Neuronal stem cell (in vitro differentiated cells): Measurements from ENCODE around the gene RNLS.

Experiments
- DNase-seq: peaks from one replicate; pipeline ENCODE4 v3.0.0-alpha.2; 2013; ENCODE audit warnings: low spot score
- H2AFZ ChIP-seq: one replicate; pipeline ENCODE4 v1.6.1; 2013; ENCODE audit warnings: mild to moderate bottlenecking, low read length, inconsistent platforms
- H2AK5ac ChIP-seq: 2 replicates; pipeline ENCODE4 v1.6.1; 2013; ENCODE audit warnings: low read depth, mild to moderate bottlenecking, inconsistent platforms, low read length, moderate library complexity, mixed read lengths
- H2BK120ac ChIP-seq: 2 replicates; pipeline ENCODE4 v1.6.1; 2013; ENCODE audit warnings: low read depth, mild to moderate bottlenecking, inconsistent platforms, low read length, moderate library complexity, mixed read lengths
- H2BK12ac ChIP-seq: one replicate; pipeline ENCODE4 v1.6.1; 2013; ENCODE audit warnings: low read length, inconsistent platforms
- H2BK15ac ChIP-seq: 2 replicates; pipeline ENCODE4 v1.6.1; 2013; ENCODE audit warnings: mild to moderate bottlenecking, low read length, inconsistent platforms, mixed read lengths
- H2BK5ac ChIP-seq: one replicate; pipeline ENCODE4 v1.6.1; 2013; ENCODE audit warnings: inconsistent platforms, mild to moderate bottlenecking, low read length, moderate library complexity
- H3K14ac ChIP-seq: one replicate; pipeline ENCODE4 v1.6.1; 2013; ENCODE audit warnings: low read length, inconsistent platforms
- H3K18ac ChIP-seq: 2 replicates; pipeline ENCODE4 v1.6.1; 2013; ENCODE audit warnings: low read length, inconsistent platforms
- H3K23ac ChIP-seq: 2 replicates; pipeline ENCODE4 v1.6.1; 2013; ENCODE audit warnings: low read depth, mild to moderate bottlenecking, mixed read lengths, low read length, inconsistent platforms; ENCODE audit not compliant: poor library complexity
- H3K27ac ChIP-seq: replicated peaks from 3 replicates; pipeline ENCODE4 v1.5.1; 2013; ENCODE audit warnings: low read length, inconsistent platforms
- H3K27me3 ChIP-seq, 3 experiments: 2 replicates each; pipeline ENCODE4 v1.6.1; 2013; ENCODE audit warnings: low read length in 3 of 3, mild to moderate bottlenecking in 2 of 3, inconsistent platforms in 1 of 3, low read depth in 1 of 3, mixed read lengths in 1 of 3, moderate library complexity in 1 of 3; ENCODE audit not compliant: control insufficient read depth in 3 of 3, insufficient read depth in 3 of 3
- H3K36me3 ChIP-seq, 2 donors: replicated peaks in 1 of 2; 2 replicates each; pipeline ENCODE4 v1.6.1; 2013; ENCODE audit warnings: low read length in 2 of 2; ENCODE audit not compliant: control insufficient read depth in 2 of 2, insufficient read depth in 2 of 2
- H3K4ac ChIP-seq: 2 replicates; pipeline ENCODE4 v1.6.1; 2013; ENCODE audit warnings: inconsistent platforms, mild to moderate bottlenecking, low read length, moderate library complexity
- H3K4me1 ChIP-seq, 2 donors: 1 replicate in 1 of 2; 2 replicates in 1 of 2; pipeline ENCODE4 v1.6.1; 2013; ENCODE audit warnings: low read length in 2 of 2, low read depth in 1 of 2; ENCODE audit not compliant: control insufficient read depth in 2 of 2, insufficient read depth in 1 of 2
- H3K4me2 ChIP-seq: one replicate; pipeline ENCODE4 v1.6.1; 2013; ENCODE audit warnings: mild to moderate bottlenecking, low read length, inconsistent platforms; ENCODE audit not compliant: insufficient read depth, poor library complexity, severe bottlenecking
- H3K4me3 ChIP-seq, 2 donors: 2 replicates each; pipeline ENCODE4 v1.5.1; 2013; ENCODE audit warnings: low read length in 2 of 2, mild to moderate bottlenecking in 2 of 2, inconsistent platforms in 1 of 2, moderate library complexity in 1 of 2
- H3K79me1 ChIP-seq: one replicate; pipeline ENCODE4 v1.6.1; 2013; ENCODE audit warnings: low read depth, mild to moderate bottlenecking, inconsistent platforms, low read length, moderate library complexity
- H3K9ac ChIP-seq: one replicate; pipeline ENCODE4 v1.6.1; 2013; ENCODE audit warnings: mild to moderate bottlenecking, low read depth, low read length, inconsistent platforms; ENCODE audit not compliant: poor library complexity
- H3K9me3 ChIP-seq, 2 donors: replicated peaks in 1 of 2; 2 replicates each; pipeline versions ENCODE3 to v1.6.1; 2013; ENCODE audit warnings: low read length in 2 of 2, mild to moderate bottlenecking in 2 of 2, inconsistent platforms in 1 of 2, low read depth in 1 of 2, mixed read lengths in 1 of 2, moderate library complexity in 1 of 2; ENCODE audit not compliant: control insufficient read depth in 2 of 2, insufficient read depth in 1 of 2
- H4K8ac ChIP-seq: one replicate; pipeline ENCODE4 v1.6.1; 2013; ENCODE audit warnings: low read depth, mild to moderate bottlenecking, inconsistent platforms, low read length, moderate library complexity
- H4K91ac ChIP-seq: one replicate; pipeline ENCODE4 v1.6.1; 2013; ENCODE audit warnings: low read length, low read depth, mild to moderate bottlenecking, inconsistent platforms; ENCODE audit not compliant: poor library complexity
- WGBS, 2 donors: extraction: QIAGEN DNeasy Blood & Tissue Kit; methylation state at CpG; one replicate each; pipeline ENCODE4 v1.1.7; 2013; ENCODE audit warnings: missing lambda C conversion rate in 2 of 2, mixed read lengths in 1 of 2; ENCODE audit not compliant: insufficient read length in 2 of 2, insufficient replicate concordance in 1 of 2; ENCODE audit errors: extremely low coverage in 2 of 2; 5-methylcytosine and 5-hydroxymethylcytosine counted together

RNLS gene

DNA sequence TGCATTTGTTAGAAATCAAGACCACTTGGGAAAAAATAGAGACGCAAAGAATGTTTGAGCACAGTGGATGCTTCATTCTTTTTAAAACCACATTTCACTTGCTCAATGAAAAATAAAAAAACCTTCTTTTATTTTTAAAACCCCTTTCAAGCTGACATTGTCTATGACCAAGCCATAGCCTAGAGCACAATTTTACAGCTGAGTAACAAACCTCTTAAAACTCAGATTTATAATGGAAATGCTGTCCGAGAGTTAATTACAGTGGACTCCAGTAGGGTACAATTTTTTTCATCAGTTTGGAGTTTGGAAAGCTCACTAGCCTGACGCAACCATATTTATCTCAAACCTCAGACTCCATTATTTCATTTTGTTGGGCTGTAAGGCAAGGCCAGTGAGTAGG lies 116.3 kb downstream of the RNLS start:
- no peak overlapping the region for H2BK5ac ChIP-seq
- no peak overlapping the region for H3K14ac ChIP-seq
- no peak overlapping the region for H2BK12ac ChIP-seq
- no peaks in the 10 kb centered on the region for H3K36me3 ChIP-seq
- no peak overlapping the region for H4K8ac ChIP-seq
- H3K27me3 ChIP-seq, result no peaks in the 10 kb centered on the region
- H3K79me1 ChIP-seq, result no peaks in the 10 kb centered on the region
- no peak overlapping the region for H3K9ac ChIP-seq
- no peak overlapping the region for H3K4me2 ChIP-seq
- H2AFZ ChIP-seq, result no peak overlapping the region
- no peak for DNase-seq
- H3K27ac ChIP-seq, result no peak overlapping the region
- H3K4me1 ChIP-seq, result no peaks in the 10 kb centered on the region
- no peak overlapping the region for H3K4ac ChIP-seq
- H2AK5ac ChIP-seq, result no peak overlapping the region
- no peak overlapping the region for H2BK15ac ChIP-seq
- no CpG with 5 or more reads among the region's 3 CpGs for WGBS, 2 donors
- H3K23ac ChIP-seq, result no peak overlapping the region
- H2BK120ac ChIP-seq, result no peak overlapping the region
- no peaks in the 10 kb centered on the region for H3K9me3 ChIP-seq
- no peak overlapping the region for H3K18ac ChIP-seq
- H4K91ac ChIP-seq, result no peak overlapping the region
- H3K4me3 ChIP-seq, result no peak overlapping the region

GRCh38 chr10:88465765-88466164 lies 117.4 kb downstream of the RNLS start:
- no peak overlapping the region for H3K14ac ChIP-seq

DNA sequence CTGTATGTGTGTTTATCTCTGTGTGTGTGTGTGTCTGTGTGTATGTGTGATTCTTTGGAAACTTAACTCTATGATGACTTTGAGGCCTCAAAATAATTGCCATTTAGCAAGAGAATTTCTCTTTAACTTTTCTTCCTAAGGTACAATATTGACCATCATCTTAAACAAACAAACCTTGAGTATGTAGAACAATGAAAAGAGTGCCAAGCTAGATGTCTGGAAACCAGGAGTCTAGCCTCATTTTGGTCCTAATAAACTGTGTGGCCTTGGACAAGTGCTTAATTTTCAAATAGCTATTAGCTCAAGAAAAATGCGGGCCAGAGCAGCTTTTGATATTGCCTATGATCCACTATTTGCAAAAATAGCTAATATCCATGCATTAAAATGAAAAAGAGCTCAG lies 119.3 kb downstream of the RNLS start:
- Histone ChIP-seq H2AFZ (no peak overlapping the region), H3K9me3 (no peaks in the 10 kb centered on the region), H4K8ac (no peak overlapping the region), H3K4me2 (no peak overlapping the region), H3K79me1 (no peaks in the 10 kb centered on the region), H2AK5ac (no peak overlapping the region), H3K36me3 (no peaks in the 10 kb centered on the region), H3K27me3 (no peaks in the 10 kb centered on the region), H2BK120ac (no peak overlapping the region), H3K27ac (no peak overlapping the region), H3K9ac (no peak overlapping the region), H3K23ac (no peak overlapping the region), H3K14ac (no peak overlapping the region), H3K4ac (no peak overlapping the region), H3K18ac (no peak overlapping the region), H3K4me3 (no peak overlapping the region), H3K4me1 (peaks cover 0 to 2% of the 10 kb centered on the region in 2 donors), H4K91ac (no peak overlapping the region), H2BK12ac (no peak overlapping the region), H2BK15ac (no peak overlapping the region), H2BK5ac (no peak overlapping the region)
- no peak for DNase-seq
- no CpG with 5 or more reads among the region's 1 CpG for WGBS, 2 donors

More at GRCh38 chr10:88465765-88466164, 117.4 kb downstream of the RNLS start:
- Histone ChIP-seq H3K9me3 (no peaks in the 10 kb centered on the region), H3K27ac (no peak overlapping the region), H3K79me1 (no peaks in the 10 kb centered on the region), H3K36me3 (no peaks in the 10 kb centered on the region), H2BK15ac (no peak overlapping the region), H4K91ac (no peak overlapping the region), H3K4ac (no peak overlapping the region), H2BK5ac (no peak overlapping the region), H3K23ac (no peak overlapping the region), H2AFZ (no peak overlapping the region), H2BK120ac (no peak overlapping the region), H3K27me3 (no peaks in the 10 kb centered on the region), H2AK5ac (no peak overlapping the region), H3K4me1 (no peaks in the 10 kb centered on the region), H4K8ac (no peak overlapping the region), H3K18ac (no peak overlapping the region), H2BK12ac (no peak overlapping the region), H3K4me2 (no peak overlapping the region), H3K4me3 (no peak overlapping the region), H3K9ac (no peak overlapping the region)
- DNase-seq, result no peak

DNA sequence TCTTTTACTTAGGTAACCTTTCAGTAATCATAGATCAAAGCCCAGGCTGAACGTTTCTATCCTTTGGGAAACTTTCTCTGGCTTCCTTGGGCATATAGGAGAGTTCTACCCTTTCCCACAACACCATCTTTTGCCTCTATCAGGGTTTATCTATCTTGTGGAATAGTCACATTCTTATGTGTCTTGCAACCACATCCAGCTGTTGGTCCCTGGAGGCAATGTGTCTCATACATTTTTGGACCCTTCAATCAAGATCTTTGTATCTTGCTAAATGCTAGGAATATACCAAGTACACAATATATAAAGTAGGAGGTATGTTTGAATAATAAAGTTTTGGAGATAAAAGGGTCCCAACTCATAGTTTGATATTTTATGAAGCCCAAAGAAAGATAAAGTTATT lies 121.7 kb downstream of the RNLS start:
- H3K4ac ChIP-seq, result no peak overlapping the region

More for the DNA sequence above, 121.7 kb downstream of the RNLS start:
- H2BK5ac ChIP-seq, result no peak overlapping the region
- no peak overlapping the region for H4K8ac ChIP-seq
- no peaks in the 10 kb centered on the region for H3K36me3 ChIP-seq
- H3K9me3 ChIP-seq, result no peaks in the 10 kb centered on the region
- H2BK120ac ChIP-seq, result no peak overlapping the region
- DNase-seq, result no peak
- H3K79me1 ChIP-seq, result no peaks in the 10 kb centered on the region
- peaks cover 0 to 2% of the 10 kb centered on the region in 2 donors for H3K4me1 ChIP-seq
- H3K18ac ChIP-seq, result no peak overlapping the region
- no peak overlapping the region for H3K9ac ChIP-seq
- H2BK15ac ChIP-seq, result no peak overlapping the region
- H2AFZ ChIP-seq, result no peak overlapping the region
- no CpG with 5 or more reads among the region's 1 CpG for WGBS, 2 donors
- H2AK5ac ChIP-seq, result no peak overlapping the region
- no peak overlapping the region for H4K91ac ChIP-seq
- no peaks in the 10 kb centered on the region for H3K27me3 ChIP-seq
- no peak overlapping the region for H3K4me2 ChIP-seq
- H3K27ac ChIP-seq, result no peak overlapping the region
- H3K14ac ChIP-seq, result no peak overlapping the region
- no peak overlapping the region for H3K4me3 ChIP-seq
- H2BK12ac ChIP-seq, result no peak overlapping the region
- H3K23ac ChIP-seq, result no peak overlapping the region
